GM21390 (cell line): ENCODE results near the gene RYR3.

Experiments
- ATAC-seq: cut with Tn5 transposase; IDR thresholded peaks from one replicate; pipeline ENCODE4 v1.9.1; 2021; ENCODE audit not compliant: unreplicated experiment

The RYR3 gene

GRCh38 chr15:33500432-33501195 lies 189.8 kb downstream of the RYR3 start:
- ATAC-seq = no peak

GRCh38 chr15:33503681-33504080 lies 192.9 kb downstream of the RYR3 start:
- ATAC-seq = no peak

- ATAC-seq = no peak
Measured at GRCh38 chr15:33506781-33507296, 196.1 kb downstream of the RYR3 start.

DNA sequence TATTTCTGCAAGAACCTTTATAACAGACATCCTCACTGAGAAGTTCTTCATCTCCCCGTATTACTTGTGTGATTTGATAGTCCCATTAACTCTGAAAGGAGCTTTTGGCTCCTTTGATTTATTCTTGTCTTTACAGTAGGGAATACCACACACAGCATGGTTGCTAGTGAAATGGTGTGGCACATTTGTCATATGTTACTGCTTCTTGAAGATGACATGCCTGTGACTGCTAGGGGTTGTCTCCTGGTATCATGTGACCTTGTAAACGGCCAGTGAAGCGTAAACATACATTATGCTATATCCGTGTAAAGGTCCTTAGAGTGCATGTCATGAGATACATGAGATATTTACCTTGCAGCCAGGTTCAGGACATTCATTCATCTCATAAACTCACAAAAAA lies 197.9 kb downstream of the RYR3 start:
- no peak for ATAC-seq

DNA sequence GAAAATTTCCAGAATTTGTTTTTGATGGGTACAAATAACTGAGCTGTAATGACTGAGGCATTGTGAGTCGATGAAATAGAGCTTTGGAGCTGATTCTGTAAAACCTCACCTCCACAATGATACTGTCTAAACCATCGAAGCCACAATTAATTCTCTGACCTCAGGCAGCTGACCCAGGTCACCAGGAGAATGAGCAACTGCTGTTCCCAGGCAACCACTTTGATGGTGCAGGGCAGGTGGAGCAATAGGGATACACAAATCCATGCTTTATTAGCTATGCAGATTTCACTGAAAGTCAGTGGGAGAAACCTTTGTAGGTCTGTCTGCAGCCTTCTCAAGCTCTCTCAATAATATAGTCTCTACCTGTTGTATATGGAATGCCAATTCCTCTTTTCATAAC lies 204.4 kb downstream of the RYR3 start:
- ATAC-seq = no peak

DNA sequence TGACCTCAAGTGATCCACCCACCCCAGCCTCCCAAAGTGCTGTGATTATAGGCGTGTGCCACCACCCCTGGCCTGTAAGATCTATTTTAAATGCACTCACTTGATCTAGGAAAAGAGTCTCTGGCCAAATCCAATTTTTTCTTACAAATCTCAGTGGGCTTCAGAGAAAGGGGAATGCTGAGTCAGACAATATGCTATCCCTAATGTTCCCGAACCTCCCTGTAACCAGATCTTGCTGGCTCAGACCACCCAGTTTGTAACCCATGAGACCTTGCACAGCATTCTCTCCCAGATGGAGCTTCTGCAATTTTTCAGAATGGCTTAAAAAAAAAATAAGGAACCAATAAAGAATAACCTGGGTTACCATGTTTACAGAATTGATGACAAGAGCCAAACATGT lies 205.8 kb downstream of the RYR3 start:
- ATAC-seq = no peak

DNA sequence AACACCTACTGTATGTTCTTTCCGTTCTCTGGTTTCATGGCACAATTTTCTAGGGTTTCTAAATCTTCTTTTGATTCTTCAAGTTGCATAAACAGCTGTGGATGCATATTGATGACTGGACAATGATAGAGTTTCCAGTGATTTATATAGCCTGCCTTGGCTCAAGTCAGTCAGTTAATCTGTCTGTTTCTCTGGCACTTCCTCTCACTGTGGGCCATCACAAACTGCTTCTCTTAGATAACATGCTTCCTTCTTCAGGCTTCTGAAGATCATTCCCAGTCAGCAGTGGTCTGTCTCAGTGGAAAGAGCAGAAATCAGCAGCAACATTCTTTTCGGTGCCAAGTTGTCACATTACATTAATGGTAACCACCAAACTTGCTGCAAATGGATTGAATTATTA lies 207.2 kb downstream of the RYR3 start:
- no peak for ATAC-seq

DNA sequence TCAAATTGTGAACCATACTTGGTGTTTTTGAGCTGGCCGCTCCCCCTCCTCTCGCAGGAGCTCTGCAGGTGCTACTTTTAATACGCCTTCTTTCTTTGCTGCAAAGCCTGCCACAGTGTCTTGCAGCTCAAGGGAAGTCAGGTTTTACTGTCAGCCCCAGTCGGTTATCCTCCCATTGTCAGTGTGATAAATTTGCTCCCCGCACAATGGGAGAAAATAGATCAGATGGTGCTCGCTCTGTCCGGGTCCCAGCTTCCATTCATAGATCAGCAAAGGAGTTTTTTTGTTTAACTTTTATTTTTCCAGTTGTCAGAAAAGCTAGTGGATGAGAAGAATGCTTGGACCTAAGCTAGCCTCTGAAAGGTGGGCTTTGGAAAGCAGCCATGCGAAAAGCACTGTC lies 207.7 kb downstream of the RYR3 start:
- no peak for ATAC-seq

- ATAC-seq = no peak
Measured at GRCh38 chr15:33524274-33524673, 213.5 kb downstream of the RYR3 start.

DNA sequence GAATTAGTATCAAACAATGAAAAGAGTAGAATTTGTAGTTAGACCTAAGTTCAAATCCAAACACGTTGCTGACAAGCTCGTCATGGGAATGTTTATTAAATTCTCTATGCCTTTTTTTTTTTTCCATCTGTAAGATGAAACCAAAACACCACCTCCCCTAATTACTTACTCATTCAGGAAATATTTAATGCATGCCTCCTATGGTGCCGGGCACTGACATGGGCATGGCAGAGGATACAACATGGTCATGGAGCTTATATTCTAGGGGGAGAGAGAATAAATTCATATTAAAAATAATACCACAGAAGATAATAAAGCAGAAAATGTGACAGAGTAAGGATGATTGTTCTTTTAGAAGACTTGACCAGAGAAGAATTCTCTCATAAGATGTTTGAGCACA lies 215.8 kb downstream of the RYR3 start:
- no peak for ATAC-seq

- no peak for ATAC-seq
Measured at GRCh38 chr15:33533197-33533596, 222.4 kb downstream of the RYR3 start.

DNA sequence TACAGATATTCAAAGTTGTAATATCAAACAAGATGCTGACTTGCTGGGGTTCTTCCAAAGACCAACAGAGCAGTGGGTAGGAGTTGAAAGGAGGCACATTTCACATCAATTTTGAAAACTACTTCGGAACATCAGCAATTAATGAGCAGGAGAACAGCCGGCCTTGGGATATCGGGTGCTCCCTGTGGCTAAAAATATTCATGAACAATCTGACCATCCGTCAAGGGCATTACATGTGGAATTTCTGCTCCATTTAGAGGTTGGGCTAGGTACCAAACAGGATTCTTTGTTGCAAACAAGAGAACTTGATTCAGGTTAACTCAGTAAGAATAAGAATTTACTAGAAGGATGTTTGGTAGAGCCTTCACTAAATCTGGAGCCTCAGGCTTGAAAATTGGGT lies 223.9 kb downstream of the RYR3 start:
- no peak for ATAC-seq

DNA sequence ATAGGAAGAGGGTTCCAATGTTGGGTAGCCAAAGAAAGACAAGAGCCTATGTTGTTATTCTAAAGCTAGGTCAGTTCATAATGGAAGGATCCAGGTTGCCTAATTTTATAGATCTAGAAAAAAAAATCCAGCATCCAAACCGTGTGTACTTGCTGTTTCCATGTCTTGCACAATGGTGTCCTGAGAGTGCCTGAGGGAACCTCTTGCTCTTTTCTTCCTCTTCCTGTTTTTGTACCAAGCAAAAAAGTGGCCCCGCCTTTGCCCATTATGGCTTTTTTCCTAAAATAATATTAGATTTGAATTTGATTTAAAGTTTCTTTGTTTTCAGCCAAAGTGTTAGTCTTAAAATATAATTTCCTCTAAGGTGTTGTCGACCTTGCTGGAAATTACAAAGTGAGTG lies 224.4 kb downstream of the RYR3 start:
- no peak for ATAC-seq

DNA sequence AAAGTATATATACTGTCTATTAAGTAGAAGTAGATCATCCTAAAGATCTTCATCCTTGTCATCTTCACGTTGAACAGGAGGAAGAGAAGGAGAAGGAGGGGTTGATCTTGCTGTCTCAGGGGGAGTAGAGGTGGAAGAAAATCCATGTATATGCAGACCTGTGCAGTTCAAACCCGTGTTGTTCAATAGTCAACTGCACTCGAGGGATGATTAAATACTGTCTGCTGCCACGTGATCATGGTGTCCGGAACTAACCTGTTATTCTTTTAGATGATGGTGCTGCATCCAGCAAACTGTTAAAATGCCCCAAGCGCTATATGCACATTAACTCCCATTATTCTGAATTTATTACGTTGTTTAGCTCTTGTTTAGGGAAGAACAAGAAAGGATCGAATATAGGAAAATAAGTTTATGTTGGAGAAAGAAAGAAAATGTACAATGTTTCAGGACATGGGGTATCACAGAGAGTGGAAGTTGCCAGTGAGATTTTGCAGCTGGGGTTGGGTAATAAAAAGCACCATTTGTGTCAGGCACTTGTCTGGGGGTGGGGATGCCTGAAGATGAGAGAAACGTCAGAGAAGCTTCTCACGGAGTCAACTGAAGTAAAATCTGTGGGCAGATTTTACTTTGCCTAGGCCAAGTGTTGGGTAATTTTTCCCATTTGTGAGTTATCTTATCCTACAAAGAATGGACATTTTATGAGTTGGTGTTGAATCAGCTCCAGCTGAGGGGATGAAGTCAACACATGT lies 229.2 kb downstream of the RYR3 start:
- ATAC-seq = no peak

DNA sequence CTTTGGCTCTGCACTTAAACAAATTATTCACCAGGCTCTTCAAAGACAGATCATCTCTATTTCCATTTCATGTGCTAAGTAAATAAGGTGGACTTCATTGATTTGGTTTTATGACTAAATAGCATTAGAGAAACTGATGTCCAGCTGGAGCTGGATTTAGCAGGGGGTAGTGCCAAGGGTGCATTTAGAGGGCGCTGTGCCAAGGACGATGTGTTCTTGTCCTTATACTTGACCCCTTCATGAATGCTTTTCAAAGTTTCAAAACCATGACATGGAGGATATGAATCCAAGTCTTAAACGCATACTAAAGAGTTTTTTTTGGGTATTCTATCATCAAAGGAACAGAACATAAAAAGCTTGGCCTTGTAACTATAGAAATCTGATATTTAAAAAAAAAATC lies 233.2 kb downstream of the RYR3 start:
- ATAC-seq = no peak

- ATAC-seq = no peak
Measured at GRCh38 chr15:33545866-33546265, 235.1 kb downstream of the RYR3 start.

DNA sequence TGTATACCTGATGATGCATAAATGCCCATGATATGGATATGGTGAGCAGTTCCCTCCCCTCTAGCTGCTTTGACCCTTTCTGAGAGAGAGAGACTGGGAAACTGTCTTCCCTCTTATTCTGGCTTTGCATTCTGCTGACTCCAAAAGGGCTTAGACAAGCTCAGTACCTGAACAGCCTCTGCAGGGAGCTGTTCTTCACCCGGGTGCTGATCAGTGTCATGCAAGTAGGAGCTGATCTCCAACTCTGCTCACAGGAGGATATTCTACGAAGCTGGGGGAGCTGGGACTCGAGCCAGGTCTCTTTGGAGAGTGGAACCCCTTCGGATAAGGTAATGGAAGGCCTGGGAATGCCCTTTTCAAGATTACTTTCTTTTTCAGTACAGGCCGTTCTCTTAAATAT lies 237.1 kb downstream of the RYR3 start:
- no peak for ATAC-seq

DNA sequence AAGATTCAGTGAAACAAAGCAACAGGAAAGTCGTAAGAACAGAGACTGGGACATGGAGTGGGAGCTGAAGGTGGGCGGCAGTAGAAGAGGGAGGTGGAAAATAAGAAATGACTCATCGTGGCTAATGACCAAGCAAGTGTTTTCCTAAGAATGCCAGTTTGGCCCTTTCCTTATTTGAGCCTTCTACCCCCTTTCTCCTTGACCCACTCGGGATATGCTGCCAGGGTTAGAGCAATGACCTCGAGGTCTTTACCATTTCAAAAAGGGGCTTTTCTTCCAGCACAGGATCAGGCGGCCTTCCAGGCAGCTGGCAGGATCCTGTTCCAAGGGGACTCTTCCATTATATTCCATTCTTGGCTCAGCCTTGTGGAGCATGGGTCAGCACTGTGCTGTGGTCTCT lies 241.1 kb downstream of the RYR3 start:
- no peak for ATAC-seq

GRCh38 chr15:33553157-33553556 lies 242.4 kb downstream of the RYR3 start:
- no peak for ATAC-seq

DNA sequence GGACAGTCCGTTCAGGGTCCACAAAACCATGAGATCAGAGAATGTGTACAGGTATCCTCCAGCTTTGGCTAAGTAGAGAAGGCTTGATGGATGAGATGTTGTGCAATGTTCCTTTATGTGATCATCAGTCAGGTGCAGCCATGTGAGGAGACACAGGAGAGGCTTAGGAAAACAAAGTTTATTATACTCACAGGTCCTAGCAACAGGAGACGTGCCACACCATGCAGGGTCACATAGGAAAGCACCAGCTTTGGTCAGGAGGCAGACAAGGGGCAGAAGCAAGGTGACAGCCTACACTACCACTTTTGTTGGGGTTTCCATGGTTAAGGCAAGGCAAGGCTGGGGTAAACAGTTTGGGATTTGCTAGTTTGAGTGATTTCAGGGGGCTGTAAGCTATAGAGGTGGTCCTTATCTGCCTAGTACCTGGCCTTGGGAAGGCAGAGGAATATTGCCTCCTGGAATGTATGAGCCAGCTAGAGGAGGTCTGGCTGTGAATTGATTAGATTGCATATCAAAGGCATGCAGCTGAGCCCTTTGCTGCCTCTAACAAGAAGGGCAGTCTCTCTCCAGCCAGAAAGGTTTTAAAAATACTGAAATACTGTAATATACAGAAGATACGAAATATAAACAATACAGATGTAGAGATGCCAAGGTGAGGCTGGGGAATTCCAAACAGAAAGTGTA lies 248.6 kb downstream of the RYR3 start:
- no peak for ATAC-seq

- no peak for ATAC-seq
Measured at GRCh38 chr15:33561407-33561806, 250.6 kb downstream of the RYR3 start.

DNA sequence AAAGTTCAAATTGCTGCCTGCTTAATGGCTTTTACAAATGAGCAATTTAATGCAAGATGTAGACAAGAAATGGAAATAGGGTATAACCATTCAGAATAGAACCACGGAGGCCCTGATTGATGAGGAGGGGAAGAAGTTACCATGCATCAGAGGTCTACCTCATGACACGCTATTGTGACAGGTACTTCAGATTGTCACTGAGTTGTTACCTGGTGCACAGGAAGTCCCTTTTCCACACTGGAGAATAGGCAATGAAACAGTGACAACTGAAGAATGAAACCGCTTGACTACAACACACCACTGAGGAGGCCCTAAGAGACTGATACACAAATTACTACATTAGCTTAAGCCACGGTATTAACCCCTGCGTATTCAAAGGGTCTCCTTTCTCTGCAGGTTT lies 251.2 kb downstream of the RYR3 start:
- no peak for ATAC-seq
